GM23338 (cell line): ENCODE measurements around the gene STK4. TPM values are rescaled to one million over a fixed set of nuclear protein-coding genes. Genes with fewer than 3 reads are reported as not detected.

Experiments used
- ATAC-seq: fragments of 200-7000 bp; cut with Tn5 transposase; 3 replicates; pipeline ENCODE4 v1.9.1; 2020
- DNase-seq: peaks from one replicate; pipeline ENCODE4 v3.0.0-alpha.2; 2015; ENCODE audit warnings: low spot score
- H2AFZ ChIP-seq: fragments of 200-600 bp; sonication (generic); 2 replicates; pipeline ENCODE4 v1.8.0; 2016; ENCODE audit warnings: antibody characterized with exemption, mild to moderate bottlenecking, moderate library complexity
- H3F3A ChIP-seq: fragments of 200-600 bp; sonication (generic); replicated peaks from 2 replicates; pipeline ENCODE4 v1.8.0; 2017; ENCODE audit warnings: antibody characterized with exemption, mixed run types, low read depth
- H3K27ac ChIP-seq: fragments of 200-600 bp; sonication (generic); 2 replicates; pipeline ENCODE4 v1.6.1; 2016; ENCODE audit warnings: low read depth
- H3K27me3 ChIP-seq: fragments of 200-600 bp; sonication (generic); 2 replicates; pipeline ENCODE4 v1.8.0; 2016; ENCODE audit warnings: mild to moderate bottlenecking, mixed run types, moderate library complexity; ENCODE audit not compliant: insufficient read depth
- H3K36me3 ChIP-seq: fragments of 200-600 bp; sonication (generic); 2 replicates; pipeline ENCODE4 v1.8.0; 2016; ENCODE audit warnings: mild to moderate bottlenecking; ENCODE audit not compliant: insufficient read depth
- H3K4me1 ChIP-seq: fragments of 200-600 bp; sonication (generic); 2 replicates; pipeline ENCODE4 v1.8.0; 2016; ENCODE audit warnings: mild to moderate bottlenecking, moderate library complexity; ENCODE audit not compliant: insufficient read depth
- H3K4me2 ChIP-seq: fragments of 200-600 bp; sonication (generic); 2 replicates; pipeline ENCODE4 v1.7.1; 2017; ENCODE audit warnings: mixed run types
- H3K4me3 ChIP-seq: fragments of 200-600 bp; sonication (generic); 2 replicates; pipeline ENCODE4 v1.6.1; 2016; ENCODE audit warnings: mixed run types
- H3K79me2 ChIP-seq: fragments of 200-600 bp; sonication (generic); replicated peaks from 2 replicates; pipeline ENCODE4 v1.8.0; 2017; ENCODE audit warnings: mild to moderate bottlenecking; ENCODE audit not compliant: insufficient read depth
- H3K9me2 ChIP-seq: fragments of 200-600 bp; sonication (generic); 2 replicates; pipeline ENCODE4 v1.8.0; 2017; ENCODE audit not compliant: insufficient read depth
- H4K20me1 ChIP-seq: fragments of 200-600 bp; sonication (generic); replicated peaks from 2 replicates; pipeline ENCODE4 v1.8.0; 2017; ENCODE audit warnings: mild to moderate bottlenecking; ENCODE audit not compliant: insufficient read depth
- H3K27ac Mint-ChIP-seq: 2 replicates; pipeline ENCODE4 v1.8.0; 2020; ENCODE audit warnings: inconsistent platforms, mild to moderate bottlenecking, moderate library complexity, mixed read lengths
- H3K27me3 Mint-ChIP-seq: 3 replicates; pipeline ENCODE4 v1.8.0; 2022; ENCODE audit warnings: low read depth, mild to moderate bottlenecking, moderate library complexity, mixed read lengths, inconsistent platforms; ENCODE audit not compliant: insufficient read depth, poor library complexity
- H3K36me3 Mint-ChIP-seq: 3 replicates; pipeline ENCODE4 v1.8.0; 2021; ENCODE audit warnings: low read depth, mild to moderate bottlenecking, inconsistent platforms, moderate library complexity, mixed read lengths
- H3K4me1 Mint-ChIP-seq: 3 replicates; pipeline ENCODE4 v1.8.0; 2020; ENCODE audit warnings: mild to moderate bottlenecking, inconsistent platforms, mixed read lengths
- H3K4me3 Mint-ChIP-seq: 3 replicates; pipeline ENCODE4 v1.8.0; 2021; ENCODE audit warnings: moderate library complexity, mild to moderate bottlenecking, inconsistent platforms, mixed read lengths
- H3K9me3 Mint-ChIP-seq: 3 replicates; pipeline ENCODE4 v1.8.0; 2020; ENCODE audit warnings: moderate library complexity, mild to moderate bottlenecking, inconsistent platforms, mixed read lengths
- CREB1 ChIP-seq: fragments of 250-450 bp; sonication (Bioruptor Pico); IDR thresholded peaks from 2 replicates; pipeline ENCODE4 v1.5.0; 2020; ENCODE audit warnings: low read depth, mild to moderate bottlenecking, moderate library complexity
- CTCF ChIP-seq, 2 experiments: fragments of 200-600 bp in 1 of 2; sonication (generic) in 1 of 2; conservative IDR thresholded peaks; 2 replicates each; pipeline versions ENCODE4 v1.5.1 to v1.6.1; 2016 to 2017; ENCODE audit warnings: antibody characterized with exemption in 2 of 2, low read depth in 2 of 2, mild to moderate bottlenecking in 2 of 2, moderate library complexity in 1 of 2
- EZH2 ChIP-seq: fragments of 200-600 bp; sonication (generic); IDR thresholded peaks from one replicate; pipeline ENCODE4 v1.8.0; 2017; ENCODE audit warnings: antibody characterized with exemption, mild to moderate bottlenecking, low read depth; ENCODE audit not compliant: unreplicated experiment
- EZH2phosphoT487 ChIP-seq: fragments of 200-600 bp; sonication (generic); IDR thresholded peaks from one replicate; pipeline ENCODE4 v1.8.1; 2018; ENCODE audit warnings: antibody characterized with exemption; ENCODE audit not compliant: unreplicated experiment
- NANOG ChIP-seq: IDR thresholded peaks from 2 replicates; pipeline ENCODE4 v1.6.1; 2016; ENCODE audit warnings: antibody characterized with exemption, borderline replicate concordance
- POLR2AphosphoS5 ChIP-seq: IDR thresholded peaks from 2 replicates; pipeline ENCODE4 v1.6.1; 2016; ENCODE audit warnings: antibody characterized with exemption, low read depth
- REST ChIP-seq: IDR thresholded peaks from one replicate; pipeline ENCODE4 v1.6.1; 2018; ENCODE audit warnings: antibody characterized with exemption; ENCODE audit not compliant: unreplicated experiment
- STAT1 ChIP-seq: IDR thresholded peaks from one replicate; pipeline ENCODE4 v1.6.1; 2016; ENCODE audit warnings: antibody characterized with exemption; ENCODE audit not compliant: unreplicated experiment
- ZNF114 ChIP-seq: fragments of 250-450 bp; sonication (Bioruptor Pico); IDR thresholded peaks from 2 replicates; pipeline ENCODE4 v1.5.0; 2020; ENCODE audit warnings: mild to moderate bottlenecking, moderate library complexity
- ZNF331 ChIP-seq: fragments of 250-450 bp; sonication (Bioruptor Pico); IDR thresholded peaks from 2 replicates; pipeline ENCODE4 v1.5.0; 2020; ENCODE audit warnings: low read depth, mild to moderate bottlenecking, moderate library complexity
- ZNF462 ChIP-seq: fragments of 250-450 bp; sonication (Bioruptor Pico); IDR thresholded peaks from 2 replicates; pipeline ENCODE4 v1.5.0; 2020; ENCODE audit warnings: mild to moderate bottlenecking, moderate library complexity
- polyA plus RNA-seq: library from polyadenylated mRNA; unstranded; fragments of >200 nt; fragmentation: Nextera tagmentation; extraction: Ambion mirVana; gene quantifications from 2 replicates; pipeline ENCODE4 v1.2.1, GENCODE V29; 2016
- total RNA-seq: library from RNA; depleted of rRNA; stranded (reverse); fragments of >200 nt; shearing (Covaris generic); gene quantifications from 2 replicates; pipeline ENCODE4 v1.2.3, GENCODE V29; 2014

Gene STK4
- total and polyA plus RNA-seq, 2 experiments from 2014 or later: 37.7 to 58.7 TPM

- peaks cover 9% of the 10 kb centered on the region for H3K4me1 Mint-ChIP-seq
- H3K79me2 ChIP-seq: peaks cover 21% of the 10 kb centered on the region; the same call in 1 of the 2 replicates
- H3K27me3 Mint-ChIP-seq: no peaks in the 10 kb centered on the region
- 0 out of 2 replicates have a peak, but pooled peaks cover 7% of the 10 kb centered on the region for H3K4me1 ChIP-seq
- H3K4me3 Mint-ChIP-seq: no peak overlapping the region
- H3K4me3 ChIP-seq: no peak overlapping the region
- DNase-seq: no peak
- no peak for ATAC-seq
- H2AFZ ChIP-seq: no peak overlapping the region
- H3F3A ChIP-seq: no peaks in the 10 kb centered on the region
- peaks cover 16% of the 10 kb centered on the region for H3K36me3 Mint-ChIP-seq
- no peak overlapping the region for H3K4me2 ChIP-seq
- no peaks in the 10 kb centered on the region for H3K36me3 ChIP-seq
- H4K20me1 ChIP-seq: 0 out of 2 replicates have a peak, but pooled peaks cover 3% of the 10 kb centered on the region
- no peak for TF ChIP-seq POLR2AphosphoS5
- no peak for TF ChIP-seq STAT1
- TF ChIP-seq ZNF331 (CRISPR knock-in tag): no peak
- TF ChIP-seq EZH2: no peak
- no peak for TF ChIP-seq REST
- no peak for TF ChIP-seq CREB1 (CRISPR knock-in tag)
- TF ChIP-seq EZH2phosphoT487: no peak
- no peak for TF ChIP-seq ZNF114 (CRISPR knock-in tag)
- TF ChIP-seq NANOG: no peak
- TF ChIP-seq CTCF (conservative IDR thresholded peaks at IDR 0.05; ENCODE audit: low read depth in 2 of 2): no peak
- TF ChIP-seq ZNF462 (CRISPR knock-in tag): no peak
- peak overlapping the region; percentile 79 for H3K27ac Mint-ChIP-seq
- no peaks in the 10 kb centered on the region for H3K27me3 ChIP-seq
- no peak overlapping the region for H3K27ac ChIP-seq
- H3K9me3 Mint-ChIP-seq: no peaks in the 10 kb centered on the region
- H3K9me2 ChIP-seq: no peaks in the 10 kb centered on the region
These were observed 24.1 kb downstream of the STK4 start for GRCh38 chr20:44990425-44990824.
